22Rv1 (cell line): Measurements from ENCODE around the gene GLT6D1.
"Not testable (repeated sequence)": the region's sequence is repeated elsewhere in the genome, so short reads cannot be mapped to it uniquely, and the experiment has no call there.

ENCODE experiments used
- H3K27ac ChIP-seq: fragments of 450-650 bp; 2 replicates; pipeline ENCODE4 v1.5.1; 2017
- CTCF ChIP-seq: fragments of 450-650 bp; IDR thresholded peaks from 2 replicates; pipeline ENCODE4 v1.5.1; 2017; ENCODE audit warnings: mild to moderate bottlenecking
- ZFX ChIP-seq: fragments of 450-650 bp; IDR thresholded peaks from 2 replicates; pipeline ENCODE4 v1.6.1; 2017; ENCODE audit warnings: antibody characterized with exemption, borderline replicate concordance

Gene GLT6D1

DNA sequence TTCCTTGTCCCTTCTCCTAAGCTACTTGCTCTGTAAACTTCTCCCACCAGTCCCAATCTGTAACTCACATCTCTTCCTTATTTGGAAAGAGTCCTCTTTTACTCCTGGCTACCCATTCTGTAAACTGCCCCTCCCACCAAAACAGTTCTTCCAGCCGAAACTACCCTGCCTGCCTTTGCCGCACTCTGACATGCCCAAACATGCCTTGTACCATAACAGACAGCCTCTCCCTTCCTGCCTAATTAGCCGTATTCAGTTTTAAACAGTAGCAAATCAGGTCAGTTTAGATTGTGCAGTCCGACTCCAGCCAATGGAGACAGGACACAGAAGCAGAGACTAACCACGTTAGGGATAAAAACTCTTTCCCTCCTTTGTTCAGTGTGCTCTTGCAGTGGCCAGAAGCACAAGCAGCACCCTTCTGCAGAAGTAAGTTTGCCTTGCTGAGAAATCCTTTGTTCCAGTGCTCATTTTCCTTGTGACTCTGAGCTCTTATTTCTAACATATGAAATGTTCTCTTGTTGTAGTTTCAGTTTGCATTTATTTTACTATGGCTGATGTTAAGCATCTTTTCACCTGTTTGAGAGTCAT lies 5.4 kb upstream of the GLT6D1 start:
- TF ChIP-seq CTCF: no peak
- no peak for TF ChIP-seq ZFX
- H3K27ac ChIP-seq: no peak overlapping the region

DNA sequence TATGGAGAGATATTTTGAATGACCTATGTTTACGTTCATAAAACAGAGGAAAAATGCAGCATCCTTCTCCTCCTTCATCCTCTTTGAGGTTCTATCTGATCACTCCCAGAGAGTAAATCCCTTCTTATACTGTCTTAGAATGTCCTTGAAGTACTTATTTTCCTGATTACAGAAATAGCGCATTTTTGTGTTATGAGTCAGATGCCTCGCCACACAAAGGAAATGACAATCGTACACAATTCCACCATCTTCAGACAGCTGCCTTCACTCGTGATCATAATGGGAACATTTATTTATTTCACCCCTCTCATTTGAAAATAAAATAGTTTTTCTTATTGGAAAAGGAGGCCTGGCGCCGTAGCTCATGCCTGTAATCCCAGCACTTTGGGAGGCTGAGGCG lies 2.4 kb upstream of the GLT6D1 start:
- H3K27ac ChIP-seq: no peak overlapping the region
- no peak for TF ChIP-seq ZFX
- TF ChIP-seq CTCF: no peak

- TF ChIP-seq ZFX (no peak), CTCF (no peak)
- no peak overlapping the region for H3K27ac ChIP-seq
Measured at GRCh38 chr9:135641047-135641446, 1.7 kb upstream of the GLT6D1 start.

- H3K27ac ChIP-seq: not testable (repeated sequence)
Measured at GRCh38 chr9:135636930-135637530, 2.3 kb downstream of the GLT6D1 start.

- TF ChIP-seq ZFX: no peak
- TF ChIP-seq CTCF: no peak
- no peak overlapping the region for H3K27ac ChIP-seq
Measured at GRCh38 chr9:135632841-135633240, 6.5 kb downstream of the GLT6D1 start.

DNA sequence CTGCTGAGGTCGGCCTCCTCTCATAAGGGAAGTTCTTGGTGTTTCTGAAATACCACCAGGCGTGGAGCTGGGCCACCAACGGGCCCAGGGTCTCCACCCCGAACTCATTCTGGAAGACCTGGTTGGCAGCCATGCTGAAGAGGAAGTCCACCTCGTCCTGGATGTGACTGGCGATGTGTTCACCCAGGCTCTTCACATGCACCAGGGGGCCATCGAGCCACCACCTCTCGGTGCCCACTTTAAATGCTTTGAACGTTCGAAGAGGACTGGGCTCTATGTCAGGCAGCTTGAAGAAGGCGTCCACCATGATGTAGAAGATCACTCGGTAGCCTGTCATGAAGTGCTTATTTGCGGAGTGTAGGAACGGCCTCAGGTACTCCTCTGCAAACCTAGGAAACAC lies 15.1 kb downstream of the GLT6D1 start:
- no peak for TF ChIP-seq CTCF
- TF ChIP-seq ZFX: no peak
- no peak overlapping the region for H3K27ac ChIP-seq

DNA sequence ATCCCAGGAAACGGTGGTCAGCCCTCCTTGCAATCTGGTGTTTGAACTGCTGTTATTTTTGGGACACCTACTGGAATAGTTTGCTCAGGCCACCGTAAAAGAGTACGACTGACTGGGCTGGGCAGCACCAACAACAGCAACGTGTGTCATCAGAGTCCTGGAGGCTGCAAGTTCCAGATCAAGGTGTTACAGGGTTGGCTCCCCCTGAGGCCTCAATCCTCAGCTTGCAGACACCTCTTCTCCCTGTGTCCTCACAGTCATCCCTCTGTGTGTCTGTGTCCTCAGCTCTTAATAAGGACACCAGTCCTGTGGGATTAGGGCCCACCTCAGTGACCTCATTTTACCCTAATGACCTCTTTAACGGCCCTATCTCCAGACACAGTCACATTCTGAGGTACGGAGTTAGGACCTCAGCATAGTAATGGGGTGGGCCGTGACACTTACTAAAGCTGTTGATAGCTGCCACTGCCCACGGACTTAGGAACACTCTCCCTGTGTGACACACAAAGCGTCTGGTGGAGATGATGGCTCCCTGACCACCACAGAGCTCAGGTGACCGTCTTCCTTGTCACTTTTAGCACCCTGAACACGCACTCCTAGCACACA lies 16.8 kb downstream of the GLT6D1 start:
- H3K27ac ChIP-seq: no peak overlapping the region
- TF ChIP-seq CTCF (no peak), ZFX (no peak)

- H3K27ac ChIP-seq: no peak overlapping the region
- no peak for TF ChIP-seq CTCF
- no peak for TF ChIP-seq ZFX
Measured at GRCh38 chr9:135620558-135620957, 18.8 kb downstream of the GLT6D1 start.
